SKM-1 (cell line): ENCODE results near the gene IFT122.

ENCODE experiments used
- DNase-seq: peaks from one replicate; lab custom pipeline; 2025; ENCODE audit not compliant: unreplicated experiment; lab: John Stamatoyannopoulos, UW

IFT122 gene

DNA sequence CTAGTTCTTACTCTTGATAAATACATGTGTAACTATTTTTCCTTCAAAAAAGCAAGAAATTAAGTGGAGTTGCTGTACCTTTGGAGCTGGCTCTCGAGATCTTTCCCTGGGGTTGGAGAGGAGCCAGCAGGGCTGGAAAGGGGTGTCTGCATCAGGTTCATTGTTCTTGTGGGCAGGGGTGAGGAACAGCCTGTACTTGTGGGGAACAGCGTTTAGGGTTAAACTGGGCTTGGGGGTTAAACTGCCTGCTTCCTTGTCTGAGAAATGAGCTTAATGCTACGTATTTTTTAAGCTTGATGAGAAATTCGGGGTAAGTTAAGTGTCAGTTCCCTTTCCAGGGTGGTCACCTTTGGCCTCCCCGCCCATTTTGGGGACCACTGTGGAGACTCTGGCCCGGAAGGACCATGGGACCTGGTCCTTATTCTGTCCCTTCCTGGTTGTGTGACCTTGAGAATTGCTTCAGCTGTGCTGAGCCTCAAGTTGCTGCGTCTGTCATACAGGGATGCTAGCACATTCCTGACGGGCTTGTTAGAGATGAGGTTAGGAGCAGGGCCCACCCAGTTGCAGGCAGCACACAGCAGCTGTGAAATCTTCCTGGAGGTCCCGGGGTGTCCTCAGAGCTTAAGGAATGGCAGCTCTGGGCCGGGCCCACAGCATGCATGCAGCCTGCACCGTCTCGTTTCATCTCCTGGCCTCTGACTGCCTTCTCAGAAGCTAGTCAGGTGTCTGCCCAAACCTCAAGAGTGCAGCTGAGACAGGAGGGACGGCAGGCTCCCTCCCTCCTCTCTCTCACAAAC lies 114.5 kb downstream of the IFT122 start:
- DNase-seq: no peak

DNA sequence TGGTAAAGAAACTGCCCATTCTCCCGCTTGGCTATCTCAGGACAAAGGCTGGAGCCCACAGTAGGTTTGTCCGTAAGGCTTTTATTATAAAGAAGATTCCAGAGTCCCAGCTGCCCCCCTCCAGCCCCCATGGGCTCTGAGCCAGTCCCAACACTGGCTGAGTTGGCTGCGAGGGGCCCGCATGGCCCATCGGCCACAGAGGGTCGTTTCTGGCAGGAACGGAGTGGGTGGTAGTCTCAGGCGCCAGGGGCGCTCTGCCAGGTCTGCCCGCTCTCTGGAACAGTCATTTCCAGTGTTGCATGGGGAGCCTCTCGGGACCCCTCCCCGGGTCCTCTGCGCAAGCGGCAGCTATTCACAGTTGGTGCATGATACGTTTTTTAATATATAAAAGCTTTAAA lies 115.1 kb downstream of the IFT122 start:
- DNase-seq: no peak

DNA sequence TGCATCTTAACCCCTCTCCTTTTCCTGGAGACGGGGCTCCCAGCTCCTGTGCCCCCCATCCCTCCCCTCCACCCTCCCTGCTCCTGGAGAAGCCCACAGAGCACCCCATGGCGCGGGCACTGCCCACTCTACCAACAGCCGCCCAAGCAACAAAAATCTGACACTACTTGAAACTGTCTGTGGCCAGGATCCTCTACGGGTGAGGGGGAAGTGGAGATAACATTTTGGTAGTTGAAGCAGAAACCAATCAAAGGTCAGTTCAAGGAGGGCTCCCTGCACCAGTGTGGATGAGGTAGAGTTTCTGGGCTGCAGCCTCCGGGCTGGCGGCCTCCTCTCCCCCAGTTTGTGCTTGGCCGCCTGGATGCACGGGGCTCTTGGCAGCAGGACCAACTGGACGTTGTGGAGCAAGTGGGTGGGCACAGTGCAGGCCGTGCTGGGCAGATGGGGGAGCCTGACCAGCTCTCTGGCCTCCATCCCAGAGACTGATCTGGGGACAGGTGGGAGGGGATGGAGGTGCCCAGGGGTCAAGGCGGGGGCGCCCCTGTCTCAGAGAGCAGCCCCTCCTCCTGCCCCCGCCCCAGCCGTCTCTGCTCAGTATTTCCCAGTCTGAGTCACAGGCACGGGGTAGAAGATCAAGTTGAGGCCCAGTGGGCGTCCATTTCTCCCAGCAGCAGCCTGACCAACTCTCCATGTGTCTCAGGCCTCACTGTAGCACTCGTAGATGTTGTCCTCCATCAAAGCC lies 115.8 kb downstream of the IFT122 start:
- DNase-seq: no peak

DNA sequence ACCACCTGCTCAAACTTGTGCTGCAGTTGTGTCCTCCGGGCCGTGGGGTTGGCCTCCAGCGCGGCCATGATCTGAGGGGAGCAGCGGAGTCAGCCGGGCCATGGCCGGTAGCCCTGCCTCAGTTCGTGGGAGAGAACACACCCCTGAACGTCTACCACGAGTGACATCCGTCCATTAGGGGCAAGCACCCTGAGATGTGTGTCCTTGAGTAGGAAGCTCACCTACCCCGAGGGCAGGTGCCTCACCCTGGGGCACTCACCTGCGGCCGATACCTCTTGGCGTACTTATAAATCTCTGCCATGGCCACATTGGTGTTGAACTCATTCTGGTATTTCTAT lies 116.3 kb downstream of the IFT122 start:
- no peak for DNase-seq

DNA sequence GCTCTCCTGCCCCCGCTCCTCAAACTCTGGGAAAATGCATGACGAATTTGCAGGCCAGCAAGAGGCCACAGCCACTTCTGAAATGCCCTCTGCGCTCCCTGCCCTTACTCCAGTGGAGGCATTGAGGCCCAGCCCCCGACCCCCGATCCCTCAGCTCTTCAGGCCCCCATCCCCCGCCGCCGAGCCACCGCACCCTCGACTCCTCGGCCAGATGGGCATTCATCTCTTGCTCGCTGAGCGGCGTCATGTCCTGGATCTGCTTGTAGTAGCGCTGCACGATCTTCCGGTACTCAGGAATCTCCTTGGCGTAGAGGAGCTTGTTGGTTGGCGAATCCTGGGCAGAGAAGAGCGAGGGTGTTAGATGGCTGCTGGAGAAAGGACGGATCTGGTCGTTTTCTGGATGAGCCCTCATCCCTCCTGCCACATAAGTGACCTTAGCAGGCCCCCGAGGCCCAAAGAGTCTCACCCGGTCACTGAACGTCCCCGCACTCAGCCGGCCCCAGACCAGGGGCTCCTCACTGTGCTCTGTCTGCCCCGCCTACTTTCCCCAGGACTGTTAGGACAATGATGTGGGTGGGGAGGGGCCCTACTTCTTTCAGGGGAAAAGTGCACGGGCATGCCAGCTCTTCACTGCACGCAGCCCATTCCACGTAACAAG lies 117.0 kb downstream of the IFT122 start:
- DNase-seq: no peak

DNA sequence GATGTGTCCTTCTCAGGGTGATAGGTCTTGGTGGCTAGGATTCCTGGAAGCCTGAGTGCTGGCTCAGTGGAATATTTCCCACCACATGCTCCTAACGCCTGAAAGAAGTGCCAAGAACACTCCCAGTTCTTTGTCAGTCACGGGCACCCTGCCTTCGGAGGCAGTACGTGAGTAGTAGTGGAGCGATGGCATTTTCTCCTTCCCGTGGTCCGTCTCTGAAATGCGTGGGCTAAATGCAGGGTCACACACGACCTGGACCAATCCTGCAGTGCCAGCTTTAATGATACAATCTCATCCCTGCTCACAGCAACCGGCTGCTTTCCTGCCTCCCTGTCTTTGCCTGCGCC lies 117.5 kb downstream of the IFT122 start:
- DNase-seq: no peak

DNA sequence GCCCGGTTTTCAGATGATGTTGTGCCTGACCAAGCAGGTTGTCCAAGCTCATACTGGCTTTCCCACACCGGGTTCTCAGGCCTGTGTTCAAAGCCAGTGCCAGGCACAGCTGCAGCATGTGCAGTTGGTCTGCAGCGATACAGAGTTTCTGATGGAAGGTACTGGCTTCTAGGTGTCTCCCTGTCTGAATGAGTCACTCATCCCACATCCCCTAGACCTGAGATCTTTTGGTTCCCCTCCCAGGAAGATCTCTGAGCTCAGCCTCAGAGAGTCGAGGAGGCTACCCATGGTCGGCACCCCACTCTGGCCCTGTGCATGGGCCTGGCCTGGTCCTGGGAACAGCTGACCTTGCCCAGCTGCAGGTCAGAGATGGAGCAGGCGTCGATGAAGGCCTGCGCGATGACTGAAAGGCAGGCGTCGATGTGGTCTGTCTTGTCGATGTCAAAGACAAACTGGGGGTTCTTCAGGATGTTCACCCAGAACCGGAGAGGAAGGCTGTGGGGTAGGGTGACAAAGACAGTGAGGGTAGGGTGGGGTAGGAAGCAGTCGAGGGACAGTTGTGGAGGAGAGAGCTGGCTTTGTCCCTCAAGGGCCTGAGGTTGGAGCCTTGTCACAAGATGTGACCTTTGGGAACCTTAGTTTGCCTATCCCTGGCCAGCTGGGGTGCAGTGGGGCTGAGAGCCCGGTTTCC lies 118.2 kb downstream of the IFT122 start:
- DNase-seq: no peak

DNA sequence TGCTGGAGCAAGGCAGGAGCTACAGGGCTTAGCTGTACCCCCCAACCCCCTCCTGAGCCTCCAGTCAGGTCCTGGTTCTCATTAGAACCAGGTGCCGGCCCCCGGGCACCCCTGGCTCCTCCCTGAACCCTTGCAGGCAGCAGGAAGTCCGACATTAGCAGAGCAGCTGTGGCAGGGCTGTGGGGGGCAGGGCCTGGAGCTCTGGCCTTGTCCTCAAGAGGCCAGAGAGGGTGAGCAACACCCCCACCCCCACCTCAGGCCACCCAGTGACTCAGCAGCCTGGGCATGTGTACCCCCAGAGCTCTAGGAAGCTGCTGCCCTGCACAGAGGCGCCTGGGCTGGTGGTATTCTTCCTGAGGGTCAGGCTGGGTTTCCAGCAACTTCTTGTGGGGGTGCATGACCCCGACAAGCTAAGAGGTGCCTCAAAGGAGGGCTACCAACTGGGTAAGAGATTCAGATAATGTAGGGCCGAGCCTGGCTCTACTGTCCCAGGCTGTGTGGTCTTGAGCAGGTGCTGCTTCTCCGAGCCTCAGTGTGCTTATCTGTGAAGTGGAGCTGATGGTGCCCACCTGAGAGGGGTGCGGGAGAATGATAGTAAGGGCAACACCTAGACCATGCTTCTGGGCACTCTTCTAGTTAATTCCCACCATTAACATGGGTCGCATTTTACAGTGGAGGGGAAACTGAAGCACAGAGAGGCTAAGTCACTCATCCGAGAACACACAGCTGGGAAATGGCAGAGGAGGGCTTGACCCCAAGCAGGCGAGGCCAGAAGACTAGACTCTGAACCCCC lies 118.9 kb downstream of the IFT122 start:
- DNase-seq: peak; percentile 44

DNA sequence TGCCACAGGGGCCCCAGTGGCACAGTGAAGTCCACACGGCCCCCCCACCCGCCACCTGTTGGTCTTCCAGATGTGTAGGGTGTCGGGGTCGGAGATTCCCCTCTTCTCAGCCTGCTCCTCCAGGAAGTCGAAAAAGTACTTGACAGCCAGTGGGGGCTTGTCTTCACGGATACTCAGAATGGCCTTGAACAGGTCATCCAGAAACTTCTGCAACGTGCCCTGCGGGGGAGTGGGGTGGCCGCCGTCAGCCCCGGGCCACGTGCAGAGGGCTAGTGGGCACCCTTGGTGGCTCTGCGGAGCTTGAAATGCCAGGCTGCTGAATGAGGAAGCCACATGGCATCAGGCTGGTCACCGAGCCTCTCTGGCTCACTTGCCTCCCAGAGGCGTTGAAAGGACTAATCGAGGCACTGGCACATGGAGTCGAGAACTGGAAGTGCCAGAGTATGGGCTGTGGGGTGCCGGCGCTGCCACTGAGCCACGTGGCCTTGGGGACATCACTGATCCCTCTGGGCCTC lies 119.6 kb downstream of the IFT122 start:
- no peak for DNase-seq

DNA sequence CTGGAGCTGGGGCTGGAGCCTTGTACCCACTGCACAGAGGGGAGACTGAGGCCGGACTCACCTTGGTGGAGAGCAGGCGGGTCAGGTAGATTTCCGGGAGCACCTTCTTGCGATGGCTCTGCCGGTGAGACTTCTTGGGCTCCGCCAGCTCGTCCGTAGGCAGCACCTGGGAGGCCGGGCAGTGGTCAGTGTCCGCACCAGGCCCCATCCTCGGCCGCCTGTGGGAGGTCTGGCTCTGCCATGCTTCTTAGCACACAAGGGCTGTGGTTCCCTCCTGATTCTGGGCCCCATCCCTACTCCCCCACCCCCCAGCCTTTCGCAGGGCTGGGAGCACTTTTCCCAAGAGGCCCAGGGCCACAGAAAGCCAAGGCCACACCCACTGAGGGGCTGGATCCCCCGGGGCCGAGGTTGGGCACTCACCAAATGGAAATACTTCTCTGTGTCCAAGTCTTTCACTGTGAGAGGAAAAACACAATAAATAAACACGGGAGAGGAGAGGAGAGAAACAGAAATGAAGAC lies 120.3 kb downstream of the IFT122 start:
- no peak for DNase-seq

DNA sequence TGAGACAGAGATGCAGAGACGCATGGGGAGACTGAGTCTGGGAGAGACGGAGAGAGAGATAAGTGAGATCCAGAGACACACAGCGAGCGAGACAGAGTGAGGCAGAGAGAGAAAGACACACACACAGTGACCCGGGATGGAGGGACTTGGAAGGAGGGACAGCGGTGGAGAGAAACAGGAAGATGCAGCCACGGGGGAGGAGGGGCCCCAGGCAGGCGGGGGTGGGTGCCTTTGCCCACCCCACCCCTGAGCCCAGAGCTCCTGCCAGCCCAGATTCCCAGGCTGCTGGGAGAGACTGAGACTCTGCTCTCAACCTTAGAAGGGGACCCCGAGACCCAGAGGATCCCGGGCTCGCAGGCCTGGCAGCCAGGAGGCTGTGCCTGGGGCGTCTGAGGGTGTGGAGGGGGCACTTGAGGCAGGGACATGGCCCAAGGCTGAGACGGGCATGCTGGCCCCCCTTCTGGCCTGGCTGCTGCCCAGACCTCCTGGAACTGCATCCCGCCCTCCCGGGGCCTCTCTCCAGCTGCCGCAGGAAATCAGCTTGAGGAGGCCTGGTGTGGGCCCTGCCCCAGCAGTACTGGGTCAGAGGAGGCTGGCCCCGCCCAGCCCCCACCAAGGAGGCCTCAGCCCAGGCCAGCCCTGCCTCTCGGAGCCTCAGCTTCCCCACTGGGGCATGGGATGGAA lies 121.0 kb downstream of the IFT122 start:
- DNase-seq: no peak

DNA sequence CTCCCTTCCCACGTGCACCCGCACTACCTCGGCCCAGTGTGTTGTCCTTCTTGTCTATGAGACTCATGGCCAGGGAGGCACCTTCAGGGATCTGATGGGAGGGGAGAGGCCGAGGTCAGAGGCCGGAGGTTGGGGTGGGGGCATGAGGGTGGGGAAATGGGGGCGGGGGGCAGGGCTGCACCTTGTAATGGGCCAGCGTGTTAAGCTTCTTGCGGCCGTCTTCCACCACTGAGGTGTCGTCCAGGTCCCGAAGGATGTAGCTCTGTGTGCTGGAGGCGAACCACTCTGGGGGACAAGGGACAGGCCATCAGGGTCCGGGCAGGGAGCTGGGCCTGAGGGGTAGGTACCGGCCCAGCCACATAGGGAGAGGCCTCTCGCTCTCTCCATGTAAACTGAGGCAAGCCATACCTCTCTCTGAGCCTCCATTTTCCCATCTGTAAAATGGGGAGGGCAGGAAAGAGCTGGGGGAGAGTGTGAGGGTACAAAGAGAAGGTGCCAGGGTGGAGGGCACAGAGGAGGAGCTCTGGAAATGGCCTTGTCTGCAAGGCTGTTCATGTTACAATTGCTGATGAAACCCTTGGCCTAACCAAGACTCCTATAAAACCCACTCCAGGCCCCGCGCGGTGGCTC lies 121.7 kb downstream of the IFT122 start:
- DNase-seq: no peak

DNA sequence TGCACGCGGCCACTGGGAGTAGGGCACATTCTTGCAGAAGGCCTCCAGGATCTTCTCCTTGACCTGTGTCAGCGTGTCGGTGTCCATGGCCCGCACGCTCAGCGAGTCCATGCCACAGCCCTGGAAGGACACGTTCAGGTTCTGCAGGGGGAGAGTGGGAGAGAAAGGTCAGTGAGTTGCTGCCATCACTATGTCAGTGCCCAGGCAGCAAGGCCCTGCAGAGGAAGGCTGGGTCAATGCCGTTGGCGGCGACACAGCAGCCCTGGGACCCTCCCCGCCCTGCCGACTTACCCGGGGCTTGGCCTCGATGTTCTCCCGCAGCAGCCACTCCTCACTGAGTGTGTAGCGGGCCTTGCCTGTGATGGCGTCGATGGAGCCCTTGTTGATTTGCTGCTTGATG lies 122.8 kb downstream of the IFT122 start:
- no peak for DNase-seq

DNA sequence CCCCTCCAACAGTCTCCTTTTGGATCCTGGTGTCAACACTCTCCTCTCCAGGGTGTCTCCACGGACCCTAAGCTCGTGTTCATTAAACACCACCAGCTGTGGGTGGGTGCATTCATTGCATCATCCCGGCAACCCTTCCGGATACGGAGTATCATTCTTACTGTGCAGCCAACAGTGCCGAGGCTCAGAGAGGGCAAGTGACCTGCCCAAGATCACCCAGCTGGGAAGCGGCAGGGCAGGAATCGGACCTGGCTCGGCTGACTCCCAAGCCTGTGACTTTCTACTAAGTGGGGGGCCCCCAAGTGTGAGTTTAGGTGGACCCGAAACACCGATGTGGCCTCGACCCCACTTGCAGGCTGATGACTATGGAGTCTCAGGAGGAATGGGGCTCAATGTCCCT lies 123.3 kb downstream of the IFT122 start:
- DNase-seq: no peak

DNA sequence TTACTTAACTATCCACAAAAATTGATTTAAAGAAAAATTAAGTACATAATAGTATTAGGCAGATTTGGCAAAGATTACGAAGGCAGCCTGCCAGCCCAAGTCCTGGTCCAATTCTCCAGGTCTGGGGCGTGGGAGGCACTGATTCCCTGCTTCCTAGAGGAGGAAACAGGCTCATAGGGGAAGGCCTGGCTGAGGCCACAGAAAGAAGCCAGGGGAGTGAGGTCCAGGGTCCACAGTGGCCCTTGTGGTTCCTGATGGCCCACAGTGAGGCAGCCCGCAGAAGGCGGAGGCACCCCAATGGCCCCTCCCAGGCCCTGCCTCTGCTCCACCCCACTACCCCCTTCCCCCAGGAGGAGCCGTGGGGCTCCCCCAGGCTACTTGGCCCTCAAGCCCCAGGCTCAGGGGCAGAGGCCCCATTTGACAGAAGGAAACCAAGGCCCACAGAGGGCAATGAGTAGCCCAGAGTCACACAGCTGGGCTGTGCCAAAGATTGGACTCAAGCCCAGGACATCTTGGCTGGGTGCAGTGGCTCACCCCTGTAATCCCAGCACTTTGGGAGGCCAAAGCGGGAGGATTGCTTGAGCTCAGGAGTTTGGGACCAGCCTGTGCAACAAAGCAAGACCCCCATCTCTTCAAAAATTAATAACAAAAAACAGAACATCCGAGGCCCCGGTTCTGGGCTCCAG lies 124.0 kb downstream of the IFT122 start:
- DNase-seq: no peak

DNA sequence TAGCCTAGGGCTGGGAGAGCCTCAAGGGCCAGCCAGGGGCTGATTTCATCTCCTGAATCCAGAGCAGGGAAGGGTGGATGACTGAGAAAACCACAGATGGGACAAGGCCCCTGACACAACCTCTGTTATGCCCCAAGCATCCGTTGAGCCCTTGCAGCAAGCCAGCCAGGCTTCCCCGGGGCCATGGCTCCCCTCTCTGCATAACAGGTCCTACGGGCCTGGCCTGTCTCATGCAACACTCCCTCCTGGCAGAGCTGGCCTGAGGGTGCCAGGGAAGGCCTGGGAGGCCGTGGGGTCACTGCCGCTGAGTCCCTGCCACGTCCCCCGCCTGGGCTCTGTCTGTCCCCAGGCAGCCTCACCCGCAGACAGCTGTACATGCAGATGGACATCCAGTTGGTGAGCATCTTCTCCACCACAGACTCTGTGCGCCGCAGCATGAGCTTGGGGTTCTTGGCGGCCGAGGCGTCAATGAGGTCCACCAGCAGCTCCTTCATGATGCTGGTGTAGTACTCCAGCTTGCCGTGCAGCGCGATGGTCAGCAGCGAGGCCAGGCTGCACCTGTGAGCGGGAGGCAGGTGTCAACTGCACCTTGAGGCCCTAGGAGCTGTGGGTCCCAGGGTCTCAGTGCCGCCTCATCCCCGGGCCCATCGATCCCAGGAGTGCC lies 125.1 kb downstream of the IFT122 start:
- no peak for DNase-seq

DNA sequence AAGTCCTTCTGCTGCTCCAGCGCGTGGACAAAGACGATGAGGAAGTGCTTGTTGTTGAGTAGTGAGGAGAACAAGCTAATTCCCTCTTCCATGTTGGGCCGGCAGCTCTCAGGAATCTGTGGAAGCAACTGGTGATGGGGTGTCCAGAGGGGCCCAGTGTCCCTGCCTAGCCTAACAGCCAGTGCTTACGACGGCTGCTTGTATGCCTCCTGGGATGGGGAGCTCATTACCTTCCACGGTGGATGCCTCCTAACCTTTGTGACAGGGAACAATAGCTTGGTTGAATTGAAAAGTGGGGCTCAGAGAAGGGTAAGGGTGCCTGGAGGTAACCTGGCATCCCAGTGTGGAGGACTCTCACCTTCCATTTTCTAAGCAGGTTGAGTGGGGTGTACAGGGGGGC lies 125.9 kb downstream of the IFT122 start:
- no peak for DNase-seq

DNA sequence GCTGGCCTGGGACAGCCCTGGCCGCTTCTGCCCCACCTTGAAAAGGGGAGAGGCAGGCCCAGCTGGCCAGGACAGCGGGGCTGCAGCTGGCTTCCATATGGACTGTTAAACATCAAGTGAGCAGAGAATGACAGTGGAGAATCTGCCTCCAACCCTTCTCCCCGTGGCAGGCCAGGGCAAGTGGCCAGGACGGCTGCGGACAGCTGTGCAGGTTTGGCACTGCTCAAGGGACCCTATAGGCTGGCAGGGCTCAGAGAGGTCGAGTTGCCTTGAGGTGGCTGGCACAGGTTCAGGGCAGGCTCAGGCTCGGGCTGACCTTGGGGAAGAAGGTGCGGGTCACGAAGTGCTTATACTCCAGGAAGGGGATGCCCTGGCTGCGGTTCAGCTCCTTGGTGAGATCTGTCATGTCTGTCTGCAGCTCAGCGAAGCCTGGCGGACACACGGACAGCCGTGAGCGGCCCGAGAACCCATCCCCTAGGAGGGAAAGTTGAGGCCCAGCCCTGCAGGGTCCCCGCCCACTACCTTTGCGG lies 127.2 kb downstream of the IFT122 start:
- no peak for DNase-seq
